K562 (cell line): Measurements from ENCODE around the gene BCR.

Experiments
- POU5F1 ChIP-seq: fragments of 150-350 bp; IDR thresholded peaks from 2 replicates; pipeline ENCODE4 v1.6.1; 2014; ENCODE audit warnings: borderline replicate concordance, low read length, low read depth, mild to moderate bottlenecking; ENCODE audit not compliant: partially characterized antibody
- RBBP5 ChIP-seq: fragments of 200-600 bp; sonication (generic); IDR thresholded peaks from 2 replicates; pipeline ENCODE4 v1.6.1; 2012; ENCODE audit warnings: borderline replicate concordance, mild to moderate bottlenecking, low read length, control low read depth, inconsistent platforms; ENCODE audit not compliant: insufficient read depth, poor library complexity, severe bottlenecking
- SIN3A ChIP-seq, 2 experiments: fragments of 150-350 bp in 1 of 2; IDR thresholded peaks; 2 replicates each; pipeline ENCODE4 v1.6.1; 2011 to 2016; ENCODE audit warnings: borderline replicate concordance in 2 of 2, low read depth in 2 of 2, low read length in 2 of 2, mild to moderate bottlenecking in 2 of 2, moderate library complexity in 2 of 2; ENCODE audit not compliant: control insufficient read depth in 1 of 2
- XRCC5 ChIP-seq: fragments of 200-400 bp; formaldehyde crosslinking; IDR thresholded peaks from 2 replicates; pipeline ENCODE4 v1.6.1; 2017; ENCODE audit warnings: low read depth, mild to moderate bottlenecking, low read length
- TF ChIP-seq, protein P1 (sequence below), 3 experiments: IDR thresholded peaks in 2 of 3; conservative IDR thresholded peaks in 1 of 3; 2 replicates each; pipeline ENCODE4 v1.5.1; 2011 to 2012; ENCODE audit warnings: low read length in 3 of 3, mild to moderate bottlenecking in 3 of 3, control low read depth in 2 of 3, improper control_type of control experiment in 1 of 3, inconsistent platforms in 1 of 3, low read depth in 1 of 3, mixed read lengths in 1 of 3, moderate library complexity in 1 of 3; ENCODE audit not compliant: insufficient read depth in 2 of 3
- TF ChIP-seq, protein P2 (sequence below): fragments of 250-450 bp; sonication (Bioruptor Pico); IDR thresholded peaks from 2 replicates; pipeline ENCODE4 v1.4.0; 2020; ENCODE audit warnings: mild to moderate bottlenecking, moderate library complexity, borderline replicate concordance

DNA sequence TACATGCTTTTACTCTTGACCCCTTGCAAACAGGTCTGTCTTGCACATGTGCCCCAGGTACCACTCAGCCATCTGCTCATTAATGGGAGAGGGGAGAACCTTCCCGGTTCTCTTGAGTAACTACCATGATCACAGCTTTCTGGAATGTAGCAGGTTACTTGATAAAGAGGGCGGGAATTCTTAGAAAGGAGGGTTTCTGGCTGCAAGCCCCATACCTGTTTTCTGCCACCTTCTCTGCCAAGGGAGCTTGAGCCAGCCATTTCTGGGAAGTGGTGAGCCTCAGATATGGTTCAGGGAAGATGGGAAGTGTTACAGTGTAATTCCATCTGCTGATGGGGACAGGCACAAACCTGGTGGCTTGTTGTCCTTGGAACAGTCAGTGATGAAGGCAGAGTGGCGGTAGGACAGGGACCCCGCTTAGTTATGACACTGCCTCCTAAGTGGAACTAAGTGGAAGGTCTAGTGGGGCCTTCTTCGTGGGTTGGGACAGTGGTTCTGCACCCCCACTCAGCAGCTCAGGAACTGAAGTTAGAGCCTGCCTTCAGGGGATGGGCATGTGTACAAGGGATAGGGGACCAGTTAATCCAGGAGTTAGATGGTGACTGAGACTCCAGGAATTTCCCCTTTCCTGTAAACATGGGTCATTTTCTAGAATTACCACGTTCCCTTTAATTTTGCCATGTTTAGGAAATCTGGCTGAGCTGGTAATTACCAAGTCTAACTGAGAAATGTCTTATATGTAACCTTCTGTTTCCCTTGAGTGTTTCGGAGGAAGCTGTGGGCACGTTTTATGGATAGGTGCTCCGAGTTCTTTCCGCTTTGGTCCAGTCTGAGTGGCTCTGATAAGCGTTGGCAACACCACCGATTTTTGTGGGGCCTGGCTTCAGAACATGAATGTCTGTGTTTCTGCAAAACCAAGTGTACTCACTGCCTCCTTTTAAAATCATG, 35.3 kb downstream of the BCR start:
- TF ChIP-seq POU5F1 (no peak), XRCC5 (no peak), RBBP5 (no peak), SIN3A (IDR thresholded peaks at IDR 0.05; ENCODE audit: borderline replicate concordance in 2 of 2, control insufficient read depth in 1 of 2, low read depth in 2 of 2, low read length in 2 of 2) (no peak)
- TF ChIP-seq, protein P1, sequence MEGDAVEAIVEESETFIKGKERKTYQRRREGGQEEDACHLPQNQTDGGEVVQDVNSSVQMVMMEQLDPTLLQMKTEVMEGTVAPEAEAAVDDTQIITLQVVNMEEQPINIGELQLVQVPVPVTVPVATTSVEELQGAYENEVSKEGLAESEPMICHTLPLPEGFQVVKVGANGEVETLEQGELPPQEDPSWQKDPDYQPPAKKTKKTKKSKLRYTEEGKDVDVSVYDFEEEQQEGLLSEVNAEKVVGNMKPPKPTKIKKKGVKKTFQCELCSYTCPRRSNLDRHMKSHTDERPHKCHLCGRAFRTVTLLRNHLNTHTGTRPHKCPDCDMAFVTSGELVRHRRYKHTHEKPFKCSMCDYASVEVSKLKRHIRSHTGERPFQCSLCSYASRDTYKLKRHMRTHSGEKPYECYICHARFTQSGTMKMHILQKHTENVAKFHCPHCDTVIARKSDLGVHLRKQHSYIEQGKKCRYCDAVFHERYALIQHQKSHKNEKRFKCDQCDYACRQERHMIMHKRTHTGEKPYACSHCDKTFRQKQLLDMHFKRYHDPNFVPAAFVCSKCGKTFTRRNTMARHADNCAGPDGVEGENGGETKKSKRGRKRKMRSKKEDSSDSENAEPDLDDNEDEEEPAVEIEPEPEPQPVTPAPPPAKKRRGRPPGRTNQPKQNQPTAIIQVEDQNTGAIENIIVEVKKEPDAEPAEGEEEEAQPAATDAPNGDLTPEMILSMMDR (IDR thresholded peaks at IDR 0.05 in 2 of 3, conservative IDR thresholded peaks at IDR 0.05 in 1 of 3; ENCODE audit: insufficient read depth in 2 of 3, low read depth in 1 of 3, low read length in 3 of 3): no peak
- TF ChIP-seq, protein P2, sequence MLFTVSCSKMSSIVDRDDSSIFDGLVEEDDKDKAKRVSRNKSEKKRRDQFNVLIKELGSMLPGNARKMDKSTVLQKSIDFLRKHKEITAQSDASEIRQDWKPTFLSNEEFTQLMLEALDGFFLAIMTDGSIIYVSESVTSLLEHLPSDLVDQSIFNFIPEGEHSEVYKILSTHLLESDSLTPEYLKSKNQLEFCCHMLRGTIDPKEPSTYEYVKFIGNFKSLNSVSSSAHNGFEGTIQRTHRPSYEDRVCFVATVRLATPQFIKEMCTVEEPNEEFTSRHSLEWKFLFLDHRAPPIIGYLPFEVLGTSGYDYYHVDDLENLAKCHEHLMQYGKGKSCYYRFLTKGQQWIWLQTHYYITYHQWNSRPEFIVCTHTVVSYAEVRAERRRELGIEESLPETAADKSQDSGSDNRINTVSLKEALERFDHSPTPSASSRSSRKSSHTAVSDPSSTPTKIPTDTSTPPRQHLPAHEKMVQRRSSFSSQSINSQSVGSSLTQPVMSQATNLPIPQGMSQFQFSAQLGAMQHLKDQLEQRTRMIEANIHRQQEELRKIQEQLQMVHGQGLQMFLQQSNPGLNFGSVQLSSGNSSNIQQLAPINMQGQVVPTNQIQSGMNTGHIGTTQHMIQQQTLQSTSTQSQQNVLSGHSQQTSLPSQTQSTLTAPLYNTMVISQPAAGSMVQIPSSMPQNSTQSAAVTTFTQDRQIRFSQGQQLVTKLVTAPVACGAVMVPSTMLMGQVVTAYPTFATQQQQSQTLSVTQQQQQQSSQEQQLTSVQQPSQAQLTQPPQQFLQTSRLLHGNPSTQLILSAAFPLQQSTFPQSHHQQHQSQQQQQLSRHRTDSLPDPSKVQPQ: no peak
